CD14-positive monocyte (primary cell): Measurements from ENCODE around the gene LAMP2. TPM values are rescaled to one million over a fixed set of nuclear protein-coding genes. Genes with fewer than 3 reads are reported as not detected.
"Not testable (repeated sequence)": the region's sequence is repeated elsewhere in the genome, so short reads cannot be mapped to it uniquely, and the experiment has no call there.

Experiments
- DNase-seq, 3 donors: peaks; one replicate each; pipeline ENCODE4 v3.0.0-alpha.2; 2011 to 2022
- H2AFZ ChIP-seq: 2 replicates; pipeline ENCODE4 v1.6.0; 2012; ENCODE audit warnings: mild to moderate bottlenecking, low read depth, low read length, inconsistent platforms; ENCODE audit not compliant: insufficient read depth, poor library complexity, severe bottlenecking
- H3K27ac ChIP-seq, 2 donors: 1 replicate in 1 of 2; 2 replicates in 1 of 2; pipeline ENCODE4 v1.5.1; 2012 to 2013; ENCODE audit warnings: low read length in 2 of 2, control low read depth in 1 of 2, inconsistent platforms in 1 of 2, low read depth in 1 of 2, mild to moderate bottlenecking in 1 of 2
- H3K27me3 ChIP-seq, 2 donors: one replicate each; pipeline versions ENCODE4 v1.6.0 to v1.6.1; 2011 to 2013; ENCODE audit warnings: low read length in 2 of 2; ENCODE audit not compliant: control insufficient read depth in 2 of 2, insufficient read depth in 2 of 2
- H3K36me3 ChIP-seq, 2 donors: replicated peaks in 1 of 2; 1 replicate in 1 of 2; 2 replicates in 1 of 2; pipeline versions ENCODE4 v1.5.1 to v1.6.1; 2012 to 2013; ENCODE audit warnings: low read length in 2 of 2, control low read depth in 1 of 2, inconsistent platforms in 1 of 2, mild to moderate bottlenecking in 1 of 2; ENCODE audit not compliant: insufficient read depth in 2 of 2, control insufficient read depth in 1 of 2
- H3K4me1 ChIP-seq, 2 donors: 1 replicate in 1 of 2; 2 replicates in 1 of 2; pipeline versions ENCODE4 v1.5.1 to v1.6.1; 2012 to 2013; ENCODE audit warnings: low read length in 2 of 2, control low read depth in 1 of 2, inconsistent platforms in 1 of 2, mild to moderate bottlenecking in 1 of 2, moderate library complexity in 1 of 2; ENCODE audit not compliant: insufficient read depth in 2 of 2, control insufficient read depth in 1 of 2
- H3K4me2 ChIP-seq: replicated peaks from 2 replicates; pipeline ENCODE3; 2012; ENCODE audit warnings: low read length, moderate library complexity, mild to moderate bottlenecking; ENCODE audit not compliant: poor library complexity, severe bottlenecking; ENCODE audit errors: extremely low read depth
- H3K4me3 ChIP-seq, 3 experiments: fragments of 200-600 bp in 1 of 3; sonication (generic) in 1 of 3; replicated peaks in 1 of 3; 1 replicate in 2 of 3; 2 replicates in 1 of 3; pipeline ENCODE4 v1.5.1; 2011 to 2013; ENCODE audit warnings: low read length in 3 of 3, mild to moderate bottlenecking in 3 of 3, control low read depth in 2 of 3, low read depth in 2 of 3, inconsistent platforms in 1 of 3, moderate library complexity in 1 of 3
- H3K79me2 ChIP-seq: 2 replicates; pipeline ENCODE4 v1.6.0; 2012; ENCODE audit warnings: mild to moderate bottlenecking, control low read depth, inconsistent platforms, low read length, moderate library complexity; ENCODE audit not compliant: insufficient read depth
- H3K9ac ChIP-seq: 2 replicates; pipeline ENCODE4 v1.6.0; 2017; ENCODE audit warnings: low read length, mild to moderate bottlenecking; ENCODE audit not compliant: insufficient read depth, poor library complexity, severe bottlenecking
- H3K9me3 ChIP-seq, 2 donors: replicated peaks in 1 of 2; 1 replicate in 1 of 2; 2 replicates in 1 of 2; pipeline versions ENCODE4 v1.5.1 to v1.6.1; 2012 to 2013; ENCODE audit warnings: low read length in 2 of 2, control low read depth in 1 of 2; ENCODE audit not compliant: control insufficient read depth in 1 of 2, insufficient read depth in 1 of 2
- H4K20me1 ChIP-seq: 2 replicates; pipeline ENCODE4 v1.6.0; 2012; ENCODE audit warnings: mild to moderate bottlenecking, low read length, control low read depth, moderate library complexity; ENCODE audit not compliant: insufficient read depth
- H3K27ac Mint-ChIP-seq, 7 donors: one replicate each; pipeline ENCODE4 v1.8.0; 2020; ENCODE audit warnings: mild to moderate bottlenecking in 7 of 7, mixed read lengths in 7 of 7, moderate library complexity in 6 of 7, inconsistent platforms in 2 of 7
- H3K27me3 Mint-ChIP-seq, 3 donors: one replicate each; pipeline ENCODE4 v1.8.0; 2021 to 2022; ENCODE audit warnings: low read depth in 3 of 3, mild to moderate bottlenecking in 3 of 3, mixed read lengths in 3 of 3, moderate library complexity in 3 of 3, inconsistent platforms in 1 of 3
- H3K36me3 Mint-ChIP-seq, 2 donors: one replicate each; pipeline ENCODE4 v1.8.0; 2020; ENCODE audit warnings: mixed read lengths in 2 of 2, inconsistent platforms in 1 of 2, mild to moderate bottlenecking in 1 of 2
- H3K4me1 Mint-ChIP-seq: one replicate; pipeline ENCODE4 v1.8.0; 2020; ENCODE audit warnings: mild to moderate bottlenecking, mixed read lengths
- H3K4me3 Mint-ChIP-seq, 2 donors: one replicate each; pipeline ENCODE4 v1.8.0; 2020; ENCODE audit warnings: mild to moderate bottlenecking in 2 of 2, mixed read lengths in 2 of 2, moderate library complexity in 1 of 2
- H3K9me3 Mint-ChIP-seq, 7 donors: one replicate each; pipeline ENCODE4 v1.8.0; 2020 to 2022; ENCODE audit warnings: mixed read lengths in 7 of 7, mild to moderate bottlenecking in 6 of 7, moderate library complexity in 6 of 7, inconsistent platforms in 2 of 7
- CTCF ChIP-seq: fragments of 200-600 bp; IDR thresholded peaks from one replicate; pipeline ENCODE4 v1.8.0; 2022; ENCODE audit warnings: antibody characterized with exemption, mild to moderate bottlenecking
- WGBS: methylation state at CpG from one replicate; pipeline ENCODE4 v1.1.5; 2013; ENCODE audit warnings: missing lambda C conversion rate; ENCODE audit not compliant: insufficient coverage; 5-methylcytosine and 5-hydroxymethylcytosine counted together
- intact Hi-C, 2 donors: fragments of 100-400 bp; cut with micrococcal nuclease; formaldehyde crosslinking; loops; one replicate each; pipeline versions ENCODE4 v1.15.0 to v1.15.1; 2023
- polyA plus RNA-seq, 3 donors: library from polyadenylated mRNA; depleted of rRNA in 1 of 3; unstranded in 2 of 3; stranded (reverse) in 1 of 3; fragments of 300-500 nt in 2 of 3; fragments of >200 nt in 1 of 3; fragmentation: Illumina TruSeq in 2 of 3; gene quantifications; 1 replicate in 2 of 3; 2 replicates in 1 of 3; pipeline ENCODE4 v1.2.3, GENCODE V29; 2012 to 2021

The LAMP2 gene
- polyA plus RNA-seq, 3 donors, result 75.8 to 381 (median 330) TPM

DNA sequence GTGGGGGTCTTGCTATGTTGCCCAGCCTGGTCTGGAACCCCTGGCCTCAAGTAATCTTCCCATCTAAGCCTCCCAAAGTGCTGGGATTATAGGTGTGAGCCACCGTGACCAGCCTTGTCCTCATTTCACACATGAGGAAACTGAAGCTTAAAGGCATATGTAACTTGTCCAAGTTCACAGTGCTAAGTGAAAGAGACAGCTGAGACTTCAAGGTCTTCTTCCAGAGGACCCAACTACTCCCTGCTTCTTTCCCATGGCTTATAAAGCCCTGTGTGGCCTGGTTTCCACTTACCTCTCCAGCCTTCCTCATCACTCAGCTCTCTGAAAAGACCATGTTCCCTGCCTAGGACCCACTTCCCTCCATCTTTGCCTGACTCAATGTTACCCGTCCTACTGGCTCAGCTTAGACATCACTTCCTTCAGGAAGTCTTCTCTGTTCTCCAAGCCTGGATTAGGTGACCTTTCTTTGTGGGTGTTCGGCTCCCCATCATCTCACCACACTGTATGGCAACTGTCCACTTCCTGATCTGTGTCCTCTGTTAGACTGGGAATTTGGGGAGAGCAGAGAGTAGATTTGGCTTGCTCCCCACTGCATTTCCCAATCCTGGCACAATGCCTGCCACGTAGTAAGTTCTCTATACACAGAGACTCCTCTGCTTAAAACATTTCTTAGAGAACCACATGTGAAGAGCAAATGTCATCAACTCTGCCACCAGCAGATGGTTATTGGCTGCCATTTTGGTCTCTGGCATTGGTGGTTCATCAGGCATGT, 30.4 kb upstream of the LAMP2 start:
- Histone ChIP-seq H3K4me2 (no peak overlapping the region), H3K4me1 (peaks cover 0 to 5% of the 10 kb centered on the region in 2 donors), H3K27me3 (no peaks in the 10 kb centered on the region), H3K9me3 (no peaks in the 10 kb centered on the region), H2AFZ (peak overlapping the region; percentile 67), H3K4me3 (no peak overlapping the region), H3K9ac (no peak overlapping the region), H3K27ac (no peak overlapping the region), H3K79me2 (no peaks in the 10 kb centered on the region), H3K36me3 (no peaks in the 10 kb centered on the region), H4K20me1 (no peaks in the 10 kb centered on the region)
- H3K27ac Mint-ChIP-seq, result peak overlapping the region in 1 of 7 donors; percentile 18
- TF ChIP-seq CTCF, result no peak
- peaks cover 0 to 9% (median 2%) of the 10 kb centered on the region in 3 donors for H3K27me3 Mint-ChIP-seq
- 80% methylated on average over 1 of the region's 4 CpGs for WGBS
- peaks cover 7% of the 10 kb centered on the region for H3K4me1 Mint-ChIP-seq
- intact Hi-C loops, result loop anchor here (5.0 to 10.0 kb wide), 2 partner anchors 165 to 168 kb away; no protein-coding TSS in a partner anchor
- H3K9me3 Mint-ChIP-seq, result peaks cover 0 to 2% (median 0%) of the 10 kb centered on the region in 7 donors
- H3K36me3 Mint-ChIP-seq, result no peaks in the 10 kb centered on the region
- no peak overlapping the region for H3K4me3 Mint-ChIP-seq
- DNase-seq, result no peak

- H4K20me1 ChIP-seq, DNase-seq, H3K36me3 Mint-ChIP-seq, H3K36me3 ChIP-seq, H3K27me3 ChIP-seq, H3K79me2 ChIP-seq, H3K9ac ChIP-seq, H3K9me3 Mint-ChIP-seq, H3K9me3 ChIP-seq, H3K27me3 Mint-ChIP-seq, H3K4me3 ChIP-seq, H3K4me2 ChIP-seq, H3K27ac ChIP-seq, H3K4me3 Mint-ChIP-seq, H2AFZ ChIP-seq: not testable (repeated sequence)
- H3K4me1 Mint-ChIP-seq, result peaks cover 29% of the 10 kb centered on the region
- peak overlapping the region in 2 of 7 donors; percentile 37 to 65 for H3K27ac Mint-ChIP-seq
- intact Hi-C loops, result loop anchor here in 1 of 2 donors (10.0 kb wide), 1 partner anchor 175 kb away; no protein-coding TSS in a partner anchor
- no CpG with 5 or more reads among the region's 2 CpGs for WGBS
- H3K4me1 ChIP-seq, result peaks cover 21 to 36% of the 10 kb centered on the region in 2 donors
These were observed 21.0 kb upstream of the LAMP2 start for GRCh38 chrX:120490119-120490518.
